H1 (cell line): ENCODE data around the gene GARS1. TPM values are rescaled to one million over a fixed set of nuclear protein-coding genes. Genes with fewer than 3 reads are reported as not detected.

ENCODE experiments used
- CTCF ChIA-PET: fragments of 300-600 bp; sonication (Branson Sonifier 250); formaldehyde crosslinking; loops from one replicate; lab custom pipeline; 2021; ENCODE audit not compliant: partially characterized antibody; lab: Charles Lee
- POLR2A ChIA-PET: fragments of 300-600 bp; sonication (Branson Sonifier 250); formaldehyde crosslinking; loops from one replicate; lab custom pipeline; 2021; ENCODE audit warnings: inconsistent platforms; ENCODE audit not compliant: partially characterized antibody; lab: Charles Lee
- DNase-seq, 2 experiments: peaks; one replicate each; pipeline versions ENCODE4 v3.0.0 to v3.0.0-alpha.2; 2010 to 2022; ENCODE audit warnings: low spot score in 2 of 2, low read depth in 1 of 2, mixed read lengths in 1 of 2
- FAIRE-seq: peaks from 2 replicates; lab custom pipeline; 2011; peaks lifted over from hg19 to GRCh38; lab: Jason Lieb, UNC
- H2AFZ ChIP-seq: 2 replicates; pipeline ENCODE4 v1.8.1; 2012; ENCODE audit warnings: low read length, inconsistent platforms
- H2AK5ac ChIP-seq: 2 replicates; pipeline ENCODE4 v1.6.1; 2013; ENCODE audit warnings: low read depth, low read length
- H2BK120ac ChIP-seq: replicated peaks from 2 replicates; pipeline ENCODE3; 2013; ENCODE audit warnings: low read depth, low read length, inconsistent platforms
- H2BK12ac ChIP-seq: 2 replicates; pipeline ENCODE4 v1.6.1; 2013; ENCODE audit warnings: low read depth, low read length
- H2BK15ac ChIP-seq: 2 replicates; pipeline ENCODE4 v1.6.1; 2013; ENCODE audit warnings: low read length
- H2BK20ac ChIP-seq: 2 replicates; pipeline ENCODE4 v1.6.1; 2013; ENCODE audit warnings: low read length
- H2BK5ac ChIP-seq: 2 replicates; pipeline ENCODE4 v1.6.1; 2013; ENCODE audit warnings: low read depth, low read length
- H3K14ac ChIP-seq: 2 replicates; pipeline ENCODE4 v1.6.1; 2013; ENCODE audit warnings: inconsistent platforms; ENCODE audit not compliant: insufficient read length
- H3K18ac ChIP-seq: 2 replicates; pipeline ENCODE4 v1.6.1; 2013; ENCODE audit warnings: low read length; ENCODE audit errors: extremely low read depth
- H3K23ac ChIP-seq: 2 replicates; pipeline ENCODE4 v1.6.1; 2013; ENCODE audit warnings: inconsistent platforms; ENCODE audit not compliant: insufficient read length
- H3K23me2 ChIP-seq: 2 replicates; pipeline ENCODE4 v1.6.1; 2013; ENCODE audit warnings: low read depth, low read length
- H3K27ac ChIP-seq: 2 replicates; pipeline ENCODE4 v1.6.1; 2011; ENCODE audit warnings: low read depth, low read length, inconsistent platforms
- H3K27me3 ChIP-seq, 4 experiments: replicated peaks in 1 of 4; 1 replicate in 1 of 4; 2 replicates in 3 of 4; pipeline versions ENCODE4 v1.6.1 to v1.8.1; 2011 to 2013; ENCODE audit warnings: low read length in 3 of 4, mild to moderate bottlenecking in 3 of 4, inconsistent platforms in 2 of 4, mixed read lengths in 2 of 4, moderate library complexity in 1 of 4; ENCODE audit not compliant: control insufficient read depth in 3 of 4, insufficient read depth in 3 of 4; ENCODE audit errors: extremely low read depth in 1 of 4
- H3K36me3 ChIP-seq, 4 experiments: 2 replicates each; pipeline versions ENCODE4 v1.6.1 to v1.8.1; 2011 to 2013; ENCODE audit warnings: mild to moderate bottlenecking in 4 of 4, low read length in 3 of 4, moderate library complexity in 2 of 4, control low read depth in 1 of 4, inconsistent platforms in 1 of 4; ENCODE audit not compliant: insufficient read depth in 4 of 4, control insufficient read depth in 2 of 4
- H3K4ac ChIP-seq: replicated peaks from 2 replicates; pipeline ENCODE3; 2013; ENCODE audit warnings: low read length, low read depth, mixed read lengths, inconsistent platforms; ENCODE audit not compliant: insufficient read length
- H3K4me1 ChIP-seq, 4 experiments: replicated peaks in 1 of 4; 1 replicate in 1 of 4; 2 replicates in 3 of 4; pipeline versions ENCODE4 v1.6.1 to v1.8.1; 2011 to 2013; ENCODE audit warnings: low read length in 3 of 4, inconsistent platforms in 2 of 4, mixed read lengths in 1 of 4; ENCODE audit not compliant: insufficient read depth in 4 of 4, control insufficient read depth in 3 of 4
- H3K4me2 ChIP-seq, 2 experiments: 2 replicates each; pipeline versions ENCODE4 v1.6.1 to v1.8.1; 2011 to 2013; ENCODE audit warnings: low read depth in 2 of 2, low read length in 2 of 2, control low read depth in 1 of 2, inconsistent platforms in 1 of 2, mild to moderate bottlenecking in 1 of 2; ENCODE audit not compliant: insufficient read depth in 1 of 2
- H3K4me3 ChIP-seq, 4 experiments: fragments of 200-600, 300-600 bp in 1 of 4; sonication (generic), shearing (Covaris generic), sonication (Bioruptor Twin) in 1 of 4; 2 replicates each; pipeline versions ENCODE4 v1.5.1 to v1.8.1; 2011 to 2016; ENCODE audit warnings: low read length in 4 of 4, low read depth in 3 of 4, control low read depth in 2 of 4, inconsistent platforms in 2 of 4, mild to moderate bottlenecking in 2 of 4, mixed read lengths in 1 of 4, moderate library complexity in 1 of 4; ENCODE audit not compliant: insufficient read depth in 2 of 4; ENCODE audit errors: extremely low read depth in 1 of 4
- H3K56ac ChIP-seq: replicated peaks from 2 replicates; pipeline ENCODE3; 2013; ENCODE audit warnings: low read depth, mild to moderate bottlenecking, mixed read lengths, low read length, inconsistent platforms; ENCODE audit not compliant: insufficient read length
- H3K79me1 ChIP-seq: 2 replicates; pipeline ENCODE4 v1.6.1; 2013; ENCODE audit warnings: low read depth, low read length, control low read depth
- H3K79me2 ChIP-seq, 2 experiments: 2 replicates each; pipeline versions ENCODE4 v1.6.1 to v1.8.1; 2012 to 2013; ENCODE audit warnings: low read length in 2 of 2, mild to moderate bottlenecking in 2 of 2, inconsistent platforms in 1 of 2; ENCODE audit not compliant: insufficient read depth in 2 of 2, control insufficient read depth in 1 of 2
- H3K9ac ChIP-seq, 4 experiments: replicated peaks in 1 of 4; 1 replicate in 1 of 4; 2 replicates in 3 of 4; pipeline versions ENCODE4 v1.6.1 to v1.8.1; 2011 to 2013; ENCODE audit warnings: low read depth in 3 of 4, low read length in 3 of 4, control low read depth in 2 of 4, mild to moderate bottlenecking in 2 of 4, moderate library complexity in 2 of 4, inconsistent platforms in 1 of 4; ENCODE audit errors: extremely low read depth in 1 of 4
- H3K9me3 ChIP-seq, 2 experiments: 2 replicates each; pipeline versions ENCODE4 v1.6.1 to v1.8.1; 2012 to 2013; ENCODE audit warnings: mild to moderate bottlenecking in 2 of 2, moderate library complexity in 2 of 2, control low read depth in 1 of 2, inconsistent platforms in 1 of 2, low read depth in 1 of 2, low read length in 1 of 2, mixed read lengths in 1 of 2; ENCODE audit not compliant: insufficient read depth in 2 of 2
- H4K20me1 ChIP-seq, 2 experiments: replicated peaks in 1 of 2; 2 replicates each; pipeline versions ENCODE3 to v1.8.1; 2011 to 2013; ENCODE audit warnings: inconsistent platforms in 2 of 2, low read length in 2 of 2, mild to moderate bottlenecking in 1 of 2; ENCODE audit not compliant: insufficient read depth in 2 of 2, control insufficient read depth in 1 of 2
- H4K5ac ChIP-seq: 2 replicates; pipeline ENCODE4 v1.6.1; 2013; ENCODE audit warnings: low read length, low read depth, mixed read lengths, inconsistent platforms; ENCODE audit not compliant: insufficient read length
- H4K8ac ChIP-seq: 2 replicates; pipeline ENCODE4 v1.8.0; 2013; ENCODE audit warnings: mild to moderate bottlenecking, moderate library complexity, low read length, inconsistent platforms; ENCODE audit not compliant: insufficient read depth; ENCODE audit errors: extremely low read depth
- H4K91ac ChIP-seq: replicated peaks from 2 replicates; pipeline ENCODE3; 2013; ENCODE audit warnings: low read length, mixed read lengths, inconsistent platforms; ENCODE audit not compliant: insufficient read length
- BRCA1 ChIP-seq: IDR thresholded peaks from 2 replicates; pipeline ENCODE4 v1.6.1; 2012; ENCODE audit warnings: low read depth, low read length, improper control_type of control experiment
- CBX8 ChIP-seq: fragments of 300-800, 300-1000 bp; sonication (generic); IDR thresholded peaks from 2 replicates; pipeline ENCODE4 v1.7.1; 2016; ENCODE audit warnings: low read depth, low read length, borderline replicate concordance
- POLR2A ChIP-seq, 2 experiments: IDR thresholded peaks; 1 replicate in 1 of 2; 2 replicates in 1 of 2; pipeline ENCODE4 v1.6.1; 2011; ENCODE audit warnings: low read depth in 2 of 2, low read length in 2 of 2, mild to moderate bottlenecking in 2 of 2; ENCODE audit errors: control extremely low read depth in 1 of 2
- WGBS, 2 experiments: shearing (Covaris generic) in 1 of 2; methylation state at CpG; one replicate each; pipeline versions ENCODE4 v1.1.6 to v1.1.7; 2013 to 2015; ENCODE audit warnings: low lambda C conversion rate in 2 of 2, mixed read lengths in 2 of 2, inconsistent platforms in 1 of 2, low coverage in 1 of 2, missing lambda C conversion rate in 1 of 2; ENCODE audit not compliant: insufficient replicate concordance in 2 of 2, insufficient coverage in 1 of 2, insufficient read length in 1 of 2; ENCODE audit errors: extremely low coverage in 1 of 2, missing lambda C conversion rate in 1 of 2; 5-methylcytosine and 5-hydroxymethylcytosine counted together
- polyA plus RNA-seq, 7 experiments: library from polyadenylated mRNA; depleted of rRNA in 3 of 7; stranded (reverse) in 5 of 7; unstranded in 2 of 7; fragments of >200 nt in 5 of 7; fragments of 200-250 nt in 2 of 7; gene quantifications; 1 replicate in 5 of 7; 2 replicates in 1 of 7; 4 replicates in 1 of 7; pipeline versions ENCODE4 v1.2.1 to v1.2.3, GENCODE V29; 2011 to 2013; ENCODE audit warnings: missing spikeins in 2 of 7, mixed read lengths in 2 of 7
- total RNA-seq: library from RNA; stranded (reverse); fragmentation: NEBNext Ultra II Directional; extraction: Animal tissue kit (Norgen Biotek cat#: 25700); gene quantifications from 2 replicates; pipeline ENCODE4 v1.2.1, GENCODE V29; 2021

The GARS1 gene
- total and polyA plus RNA-seq, 2 of the 8 experiments (the other 6 are each of a cell fraction or from before 2014, with no cell fraction given) = 270 to 476 TPM

DNA sequence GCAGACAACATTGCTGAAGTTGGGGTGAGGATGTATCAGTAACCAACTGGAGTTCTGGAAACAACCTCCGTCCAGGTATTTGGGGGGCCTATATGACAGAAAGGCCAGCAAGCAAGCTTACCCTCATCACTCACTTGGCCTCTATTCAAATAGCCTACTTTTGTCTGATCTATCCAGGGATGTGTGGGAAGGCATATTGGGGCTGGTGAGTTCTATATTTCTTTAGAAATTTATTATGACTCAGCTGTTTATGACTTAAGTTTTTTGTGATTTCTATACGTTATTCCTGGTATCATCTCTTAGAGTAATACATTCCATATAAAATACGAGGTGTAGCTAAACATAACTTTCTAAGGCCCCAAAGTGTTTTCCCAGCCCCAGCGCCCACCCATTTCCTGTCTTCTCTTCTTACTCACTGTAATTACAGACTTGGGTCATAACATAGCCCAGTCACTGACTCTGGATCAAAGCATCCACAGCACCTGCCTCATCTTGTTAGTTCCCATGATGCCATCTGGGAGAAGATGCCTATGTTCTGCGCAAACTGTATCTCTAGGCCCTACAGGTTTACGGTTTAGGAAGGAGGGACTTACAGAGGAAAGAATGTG lies 18.1 kb downstream of the GARS1 start:
- Histone ChIP-seq H3K36me3 (peaks cover 37 to 98% (median 71%) of the 10 kb centered on the region in 4 experiments), H4K20me1 (peaks cover 6 to 10% of the 10 kb centered on the region in 2 experiments), H3K27me3 (no peaks in the 10 kb centered on the region), H2BK12ac (no peak overlapping the region), H2BK20ac (no peak overlapping the region), H3K27ac (no peak overlapping the region), H2AFZ (no peak overlapping the region), H3K4me1 (no peaks in the 10 kb centered on the region), H3K23me2 (no peaks in the 10 kb centered on the region), H2BK5ac (no peak overlapping the region), H4K91ac (no peak overlapping the region), H3K4ac (no peak overlapping the region), H2BK15ac (no peak overlapping the region), H2BK120ac (no peak overlapping the region), H3K23ac (no peak overlapping the region), H4K8ac (no peak overlapping the region), H3K9me3 (no peaks in the 10 kb centered on the region), H3K79me1 (no peaks in the 10 kb centered on the region), H3K4me3 (no peak overlapping the region), H2AK5ac (no peak overlapping the region), H3K56ac (no peak overlapping the region), H3K9ac (no peak overlapping the region), H3K4me2 (no peak overlapping the region), H4K5ac (no peak overlapping the region), H3K14ac (no peak overlapping the region), H3K18ac (no peak overlapping the region), H3K79me2 (peaks cover 0 to 51% of the 10 kb centered on the region in 2 experiments; a peak in 2 of 4 replicates)
- POLR2A ChIA-PET = interaction anchor here (1.6 to 11.3 kb wide), 8 partner anchors 7 to 22 kb away, joined by 3 to 323 read pairs (median 18); partner anchors contain the start of gene GARS1
- 91% methylated on average over 6 of the region's 6 CpGs; no CpG with 5 or more reads in 1 of the 2 experiments for WGBS, 2 experiments
- DNase-seq (no peak), FAIRE-seq (no peak)
- CTCF ChIA-PET = interaction anchor here (1.6 to 1.8 kb wide), 2 partner anchors 15 to 127 kb away, joined by 3 to 9 read pairs; no protein-coding TSS in a partner anchor
- TF ChIP-seq POLR2A (IDR thresholded peaks at IDR 0.05; ENCODE audit: control extremely low read depth in 1 of 2, low read depth in 2 of 2, low read length in 2 of 2) (0 out of 3 replicates have a peak, but pooled peaks of 1 of the 2 experiments have one; percentile 22), CBX8 (no peak), BRCA1 (no peak)
